SK-N-SH (cell line): Measurements from ENCODE around the gene RASL11B. TPM values are rescaled to one million over a fixed set of nuclear protein-coding genes. Genes with fewer than 3 reads are reported as not detected.

Experiments used
- CTCF ChIA-PET: fragments of 300-600, 350-600 bp; formaldehyde crosslinking; extraction: SDS; loops from one replicate; lab custom pipeline; 2021; lab: Yijun Ruan, JAX
- POLR2A ChIA-PET: fragments of 350-600 bp; sonication (Branson Sonifier 250); formaldehyde crosslinking; extraction: SDS; loops from one replicate; lab custom pipeline; 2020; ENCODE audit warnings: antibody characterized with exemption, inconsistent platforms; lab: Yijun Ruan, JAX
- DNase-seq: peaks from one replicate; pipeline ENCODE4 v3.0.0; 2012
- H2AFZ ChIP-seq: fragments of 200-600 bp; sonication (generic); 2 replicates; pipeline ENCODE4 v1.8.1; 2016; ENCODE audit warnings: antibody characterized with exemption, mild to moderate bottlenecking, low read depth
- H3F3A ChIP-seq: fragments of 200-600 bp; sonication (generic); replicated peaks from 2 replicates; pipeline ENCODE3; 2016; ENCODE audit warnings: antibody characterized with exemption, mild to moderate bottlenecking; ENCODE audit not compliant: insufficient read depth
- H3K27ac ChIP-seq, 2 experiments: fragments of 200-500 bp in 1 of 2; fragments of 200-600 bp in 1 of 2; sonication (Bioruptor generic) in 1 of 2; sonication (generic), shearing (Covaris generic) in 1 of 2; 2 replicates each; pipeline versions ENCODE4 v1.5.1 to v1.6.1; 2014 to 2016; ENCODE audit warnings: low read depth in 2 of 2, inconsistent platforms in 1 of 2, low read length in 1 of 2, mild to moderate bottlenecking in 1 of 2, mixed read lengths in 1 of 2
- H3K27me3 ChIP-seq: fragments of 200-600 bp; sonication (generic), shearing (Covaris generic); 2 replicates; pipeline ENCODE4 v1.6.1; 2016; ENCODE audit warnings: mixed run types; ENCODE audit not compliant: insufficient read depth
- H3K36me3 ChIP-seq, 2 experiments: fragments of 200-500 bp in 1 of 2; fragments of 200-600 bp in 1 of 2; sonication (Bioruptor generic) in 1 of 2; sonication (generic) in 1 of 2; replicated peaks in 1 of 2; 2 replicates each; pipeline versions ENCODE3 to v1.5.1; 2014 to 2016; ENCODE audit warnings: low read length in 1 of 2, mild to moderate bottlenecking in 1 of 2; ENCODE audit not compliant: insufficient read depth in 2 of 2, control insufficient read depth in 1 of 2
- H3K4me1 ChIP-seq, 2 experiments: fragments of 200-500 bp in 1 of 2; fragments of 200-600 bp in 1 of 2; sonication (Bioruptor generic) in 1 of 2; sonication (generic), shearing (Covaris generic) in 1 of 2; 2 replicates each; pipeline versions ENCODE4 v1.5.1 to v1.6.1; 2014 to 2016; ENCODE audit warnings: low read depth in 1 of 2, low read length in 1 of 2, mixed run types in 1 of 2; ENCODE audit not compliant: insufficient read depth in 2 of 2, control insufficient read depth in 1 of 2
- H3K4me2 ChIP-seq: fragments of 200-600 bp; sonication (generic), shearing (Covaris generic); 2 replicates; pipeline ENCODE4 v1.6.1; 2017; ENCODE audit warnings: mixed run types
- H3K4me3 ChIP-seq, 2 experiments: fragments of 200-500 bp in 1 of 2; fragments of 200-600 bp in 1 of 2; sonication (Bioruptor generic) in 1 of 2; sonication (generic), shearing (Covaris generic) in 1 of 2; 2 replicates each; pipeline versions ENCODE4 v1.5.1 to v1.8.1; 2014 to 2016; ENCODE audit warnings: low read depth in 2 of 2, inconsistent platforms in 1 of 2, low read length in 1 of 2, mild to moderate bottlenecking in 1 of 2, mixed read lengths in 1 of 2, moderate library complexity in 1 of 2
- H3K79me2 ChIP-seq: fragments of 200-600 bp; sonication (generic); 2 replicates; pipeline ENCODE4 v1.8.1; 2017; ENCODE audit warnings: mild to moderate bottlenecking; ENCODE audit not compliant: insufficient read depth
- H3K9ac ChIP-seq: fragments of 200-600 bp; sonication (generic); 2 replicates; pipeline ENCODE4 v1.6.1; 2017; ENCODE audit warnings: mixed run types
- H3K9me2 ChIP-seq: fragments of 200-600 bp; sonication (generic); 2 replicates; pipeline ENCODE4 v1.6.1; 2017; ENCODE audit warnings: mixed run types
- H3K9me3 ChIP-seq: fragments of 200-600 bp; sonication (generic); 2 replicates; pipeline ENCODE4 v1.6.1; 2017; ENCODE audit warnings: mixed run types, mild to moderate bottlenecking, moderate library complexity
- H4K20me1 ChIP-seq: fragments of 200-600 bp; sonication (generic); 2 replicates; pipeline ENCODE4 v1.6.1; 2017; ENCODE audit warnings: mild to moderate bottlenecking, mixed run types; ENCODE audit not compliant: insufficient read depth
- IRF3 ChIP-seq: fragments of 150-350 bp; IDR thresholded peaks from 2 replicates; pipeline ENCODE4 v1.6.1; 2016; ENCODE audit warnings: mild to moderate bottlenecking, low read depth, low read length
- MAX ChIP-seq: IDR thresholded peaks from 2 replicates; pipeline ENCODE4 v1.4.0; 2012; ENCODE audit warnings: low read depth
- NFIC ChIP-seq: IDR thresholded peaks from 2 replicates; pipeline ENCODE4 v1.4.0; 2012; ENCODE audit warnings: borderline replicate concordance
- RCOR1 ChIP-seq: fragments of 150-350 bp; IDR thresholded peaks from 2 replicates; pipeline ENCODE4 v1.6.1; 2017; ENCODE audit warnings: antibody characterized with exemption, low read length
- REST ChIP-seq: IDR thresholded peaks from 2 replicates; pipeline ENCODE4 v1.6.1; 2012; ENCODE audit warnings: mild to moderate bottlenecking, low read depth, low read length, moderate library complexity
- RXRA ChIP-seq: IDR thresholded peaks from 2 replicates; pipeline ENCODE4 v1.4.0; 2012; ENCODE audit warnings: low read depth, mild to moderate bottlenecking, borderline replicate concordance
- USF2 ChIP-seq: fragments of 150-350 bp; IDR thresholded peaks from 2 replicates; pipeline ENCODE4 v1.6.1; 2017; ENCODE audit warnings: antibody characterized with exemption, low read length, low read depth, borderline replicate concordance
- ZBTB33 ChIP-seq: IDR thresholded peaks from 2 replicates; pipeline ENCODE4 v1.4.0; 2012; ENCODE audit warnings: low read depth, borderline replicate concordance
- WGBS: methylation state at CpG from one replicate; pipeline ENCODE4 v1.1.6; 2017; ENCODE audit warnings: low lambda C conversion rate; 5-methylcytosine and 5-hydroxymethylcytosine counted together
- polyA plus RNA-seq, 3 experiments: library from polyadenylated mRNA; depleted of rRNA; stranded (reverse); fragments of >200 nt; gene quantifications; 2 replicates each; pipeline ENCODE4 v1.2.3, GENCODE V29; 2012

Gene RASL11B
- polyA plus RNA-seq, 1 of the 3 experiments (the other 2 are of a cell fraction), result 0.54 TPM

GRCh38 chr4:52838729-52839586 lies 23.2 kb upstream of the RASL11B start:
- Histone ChIP-seq H3K9me3 (no peaks in the 10 kb centered on the region), H3K4me2 (no peak overlapping the region), H3K9me2 (no peaks in the 10 kb centered on the region), H4K20me1 (no peaks in the 10 kb centered on the region), H3K36me3 (no peaks in the 10 kb centered on the region), H3K9ac (no peak overlapping the region), H3K4me3 (no peak overlapping the region), H3K27ac (peak overlapping the region in 1 of 2 experiments; percentile 100; a peak in 1 of 4 replicates), H2AFZ (no peak overlapping the region), H3K27me3 (no peaks in the 10 kb centered on the region), H3K4me1 (peaks cover 0 to 61% of the 10 kb centered on the region in 2 experiments; a peak in 2 of 4 replicates), H3K79me2 (no peaks in the 10 kb centered on the region), H3F3A (peaks cover 7% of the 10 kb centered on the region)
- WGBS, result 90% methylated on average over 10 of the region's 10 CpGs
- no peak for DNase-seq
- POLR2A ChIA-PET, result no interaction called here
- CTCF ChIA-PET, result interaction anchor here (1.0 kb wide), 1 partner anchor 73 kb away, joined by 3 read pairs; no protein-coding TSS in a partner anchor
- TF ChIP-seq ZBTB33 (no peak), NFIC (no peak), IRF3 (no peak), RCOR1 (no peak), MAX (no peak), USF2 (no peak), RXRA (no peak), REST (no peak)
